IMR-90 (cell line): ENCODE results near the gene PLIN4. TPM values are rescaled to one million over a fixed set of nuclear protein-coding genes. Genes with fewer than 3 reads are reported as not detected.

Experiments
- ATAC-seq: fragments of 200-7000 bp; cut with Tn5 transposase; 2 replicates; pipeline ENCODE4 v1.9.1; 2020; ENCODE audit warnings: low read depth, mild to moderate bottlenecking, moderate library complexity
- BruUV-seq: library from RNA; stranded (reverse); fragments of 400-500 nt; replicated peaks from 2 replicates; lab custom pipeline; 2021; lab: Mats Ljungman, UMichigan
- CTCF ChIA-PET: fragments of 300-600 bp; formaldehyde crosslinking; extraction: SDS; loops from one replicate; lab custom pipeline; 2021; ENCODE audit warnings: antibody characterized with exemption; lab: Yijun Ruan, JAX
- POLR2A ChIA-PET: fragments of 300-600 bp; sonication (Branson Sonifier 250); formaldehyde crosslinking; loops from one replicate; lab custom pipeline; 2022; ENCODE audit warnings: antibody characterized with exemption; ENCODE audit not compliant: unreplicated experiment; lab: Charles Lee
- DNase-seq: peaks from one replicate; pipeline ENCODE4 v3.0.0; 2013
- H2AFZ ChIP-seq: replicated peaks from 2 replicates; pipeline ENCODE3; 2013; ENCODE audit warnings: low read length, mild to moderate bottlenecking; ENCODE audit not compliant: poor library complexity
- H2AK5ac ChIP-seq: 2 replicates; pipeline ENCODE4 v1.6.1; 2013; ENCODE audit warnings: low read depth, low read length, inconsistent platforms
- H2AK9ac ChIP-seq: replicated peaks from 2 replicates; pipeline ENCODE3; 2013; ENCODE audit warnings: mild to moderate bottlenecking, low read depth, low read length, moderate library complexity; ENCODE audit not compliant: poor library complexity
- H2BK120ac ChIP-seq: 2 replicates; pipeline ENCODE4 v1.6.1; 2013; ENCODE audit warnings: low read depth, low read length, inconsistent platforms
- H2BK15ac ChIP-seq: 3 replicates; pipeline ENCODE4 v1.6.1; 2013; ENCODE audit warnings: low read depth, low read length, inconsistent platforms
- H2BK20ac ChIP-seq: 2 replicates; pipeline ENCODE4 v1.6.1; 2013; ENCODE audit warnings: low read depth, mild to moderate bottlenecking, inconsistent platforms, low read length, moderate library complexity
- H2BK5ac ChIP-seq: 2 replicates; pipeline ENCODE4 v1.6.1; 2013; ENCODE audit warnings: mild to moderate bottlenecking, low read depth, low read length, inconsistent platforms; ENCODE audit not compliant: poor library complexity, severe bottlenecking
- H3K14ac ChIP-seq: replicated peaks from 2 replicates; pipeline ENCODE4 v1.6.1; 2013; ENCODE audit warnings: low read depth, low read length, inconsistent platforms
- H3K18ac ChIP-seq: 2 replicates; pipeline ENCODE4 v1.6.1; 2013; ENCODE audit warnings: low read depth, low read length, control low read depth
- H3K23ac ChIP-seq: 2 replicates; pipeline ENCODE4 v1.6.1; 2013; ENCODE audit warnings: low read depth, low read length, inconsistent platforms
- H3K27ac ChIP-seq: 2 replicates; pipeline ENCODE4 v1.5.1; 2013; ENCODE audit warnings: mild to moderate bottlenecking, control low read depth, low read length; ENCODE audit not compliant: insufficient read depth
- H3K27me3 ChIP-seq: 2 replicates; pipeline ENCODE4 v1.6.1; 2013; ENCODE audit warnings: low read length; ENCODE audit not compliant: control insufficient read depth, insufficient read depth
- H3K36me3 ChIP-seq: 2 replicates; pipeline ENCODE4 v1.6.1; 2013; ENCODE audit warnings: low read length, mixed read lengths; ENCODE audit not compliant: control insufficient read depth, insufficient read depth
- H3K4ac ChIP-seq: 2 replicates; pipeline ENCODE4 v1.6.1; 2013; ENCODE audit warnings: low read depth, low read length, inconsistent platforms
- H3K4me1 ChIP-seq: 2 replicates; pipeline ENCODE4 v1.6.1; 2013; ENCODE audit warnings: low read length, mixed read lengths; ENCODE audit not compliant: control insufficient read depth, insufficient read depth
- H3K4me2 ChIP-seq: 2 replicates; pipeline ENCODE4 v1.6.1; 2013; ENCODE audit warnings: low read depth, mild to moderate bottlenecking, control low read depth, low read length, moderate library complexity
- H3K4me3 ChIP-seq: 2 replicates; pipeline ENCODE4 v1.5.1; 2013; ENCODE audit warnings: low read depth, mild to moderate bottlenecking, control low read depth, low read length, moderate library complexity; ENCODE audit not compliant: insufficient read depth
- H3K56ac ChIP-seq: 2 replicates; pipeline ENCODE4 v1.6.1; 2013; ENCODE audit warnings: low read length, inconsistent platforms; ENCODE audit not compliant: insufficient read depth; ENCODE audit errors: extremely low read depth
- H3K79me1 ChIP-seq, 2 experiments: 2 replicates each; pipeline ENCODE4 v1.6.1; 2013; ENCODE audit warnings: low read length in 2 of 2, inconsistent platforms in 1 of 2, low read depth in 1 of 2
- H3K9ac ChIP-seq: 2 replicates; pipeline ENCODE4 v1.6.1; 2013; ENCODE audit warnings: low read depth, low read length, control low read depth
- H3K9me1 ChIP-seq: 2 replicates; pipeline ENCODE4 v1.6.1; 2013; ENCODE audit warnings: low read length, inconsistent platforms; ENCODE audit not compliant: insufficient read depth
- H3K9me3 ChIP-seq: 2 replicates; pipeline ENCODE4 v1.6.1; 2013; ENCODE audit warnings: low read length; ENCODE audit not compliant: control insufficient read depth, insufficient read depth
- H4K20me1 ChIP-seq: 2 replicates; pipeline ENCODE4 v1.6.1; 2013; ENCODE audit warnings: low read length, inconsistent platforms; ENCODE audit not compliant: insufficient read depth
- H4K5ac ChIP-seq: 2 replicates; pipeline ENCODE4 v1.6.1; 2013; ENCODE audit warnings: mild to moderate bottlenecking, low read depth, low read length, control low read depth
- H4K8ac ChIP-seq, 2 experiments: 2 replicates each; pipeline ENCODE4 v1.6.1; 2013; ENCODE audit warnings: low read depth in 2 of 2, low read length in 2 of 2, control low read depth in 1 of 2, inconsistent platforms in 1 of 2
- H4K91ac ChIP-seq: 2 replicates; pipeline ENCODE4 v1.6.1; 2013; ENCODE audit warnings: low read depth, low read length, inconsistent platforms; ENCODE audit not compliant: insufficient read depth
- BHLHE40 ChIP-seq: fragments of 150-350 bp; IDR thresholded peaks from 2 replicates; pipeline ENCODE4 v1.6.1; 2016; ENCODE audit warnings: mild to moderate bottlenecking, low read depth, low read length
- CEBPB ChIP-seq: IDR thresholded peaks from 2 replicates; pipeline ENCODE4 v1.6.1; 2012; ENCODE audit warnings: low read depth, low read length, improper control_type of control experiment
- CHD1 ChIP-seq: IDR thresholded peaks from 2 replicates; pipeline ENCODE4 v1.6.1; 2012; ENCODE audit warnings: low read depth, low read length, improper control_type of control experiment
- CTCF ChIP-seq: conservative IDR thresholded peaks from 2 replicates; pipeline ENCODE4 v1.5.1; 2012; ENCODE audit warnings: mild to moderate bottlenecking, low read depth, low read length, improper control_type of control experiment
- ELK1 ChIP-seq: fragments of 150-350 bp; IDR thresholded peaks from 2 replicates; pipeline ENCODE4 v1.6.1; 2016; ENCODE audit warnings: low read depth, mild to moderate bottlenecking, low read length, moderate library complexity, borderline replicate concordance
- FOS ChIP-seq: fragments of 150-350 bp; IDR thresholded peaks from 2 replicates; pipeline ENCODE4 v1.6.1; 2016; ENCODE audit warnings: low read depth, low read length
- MAFK ChIP-seq: IDR thresholded peaks from 2 replicates; pipeline ENCODE4 v1.6.1; 2012; ENCODE audit warnings: low read depth, low read length, improper control_type of control experiment
- MAZ ChIP-seq: IDR thresholded peaks from 2 replicates; pipeline ENCODE4 v1.6.1; 2012; ENCODE audit warnings: low read depth, mild to moderate bottlenecking, low read length, improper control_type of control experiment, moderate library complexity, borderline replicate concordance
- MXI1 ChIP-seq: IDR thresholded peaks from 2 replicates; pipeline ENCODE4 v1.6.1; 2012; ENCODE audit warnings: low read depth, mild to moderate bottlenecking, low read length, moderate library complexity, borderline replicate concordance
- POLR2A ChIP-seq: IDR thresholded peaks from 2 replicates; pipeline ENCODE4 v1.6.1; 2012; ENCODE audit warnings: mild to moderate bottlenecking, low read depth, low read length
- RAD21 ChIP-seq: IDR thresholded peaks from 2 replicates; pipeline ENCODE4 v1.6.1; 2012; ENCODE audit warnings: low read length, improper control_type of control experiment
- RFX5 ChIP-seq: IDR thresholded peaks from 2 replicates; pipeline ENCODE4 v1.8.0; 2012; ENCODE audit warnings: low read depth, mild to moderate bottlenecking, low read length, moderate library complexity
- SMC3 ChIP-seq: fragments of 150-350 bp; IDR thresholded peaks from 2 replicates; pipeline ENCODE4 v1.6.1; 2016; ENCODE audit warnings: low read depth, mild to moderate bottlenecking, antibody characterized with exemption, low read length, moderate library complexity
- USF2 ChIP-seq: fragments of 150-350 bp; IDR thresholded peaks from 2 replicates; pipeline ENCODE4 v1.6.1; 2017; ENCODE audit warnings: mild to moderate bottlenecking, antibody characterized with exemption, low read length, low read depth
- whole genome bisulfite sequencing, 2 experiments: methylation state at CpG; one replicate each; pipeline versions ENCODE4 v1.1.5 to v1.1.7; 2013; ENCODE audit warnings: missing lambda C conversion rate in 2 of 2; ENCODE audit not compliant: insufficient read length in 1 of 2; ENCODE audit errors: extremely low coverage in 2 of 2; 5-methylcytosine and 5-hydroxymethylcytosine counted together
- dilution Hi-C: fragments of 300-500 bp; cut with HindIII; formaldehyde crosslinking; loops from one replicate; pipeline ENCODE4 v1.14.3; 2018; ENCODE audit warnings: low sequenced_read_pairs; ENCODE audit not compliant: unreplicated experiment
- in situ Hi-C: fragments of 300-500 bp; cut with MboI; formaldehyde crosslinking; loops from 3 replicates; pipeline ENCODE4 v1.14.3; 2019; ENCODE audit warnings: low sequenced_read_pairs, inconsistent platforms, mixed read lengths
- intact Hi-C: fragments of 100-400 bp; cut with micrococcal nuclease; formaldehyde crosslinking; loops from 2 replicates; pipeline ENCODE4 v1.10.0; 2022
- polyA plus RNA-seq, 3 experiments: library from polyadenylated mRNA; depleted of rRNA; stranded (reverse); fragments of >200 nt; gene quantifications; 2 replicates each; pipeline ENCODE4 v1.2.3, GENCODE V29; 2012; ENCODE audit warnings: low replicate concordance in 1 of 3
- total RNA-seq: library from RNA; depleted of rRNA; stranded (reverse); fragments of >200 nt; gene quantifications from 2 replicates; pipeline ENCODE4 v1.2.3, GENCODE V29; 2012

The PLIN4 gene
- total and polyA plus RNA-seq, 2 of the 4 experiments (the other 2 are of a cell fraction) = under 0.01 to 0.09 TPM

- no peak overlapping the region for H4K5ac ChIP-seq
- no peak overlapping the region for H3K23ac ChIP-seq
- WGBS, 2 experiments = 90% methylated on average over 22 of the region's 37 CpGs; no CpG with 5 or more reads in 1 of the 2 experiments
- ChIA-PET CTCF (no interaction called here), POLR2A (no interaction called here)
- no peak overlapping the region for H2AK5ac ChIP-seq
- H2BK120ac ChIP-seq = no peak overlapping the region
- H2AK9ac ChIP-seq = no peak overlapping the region
- H3K4me1 ChIP-seq = peaks cover 4% of the 10 kb centered on the region
- in situ Hi-C loops (no loop called here), dilution Hi-C loops (no loop called here), intact Hi-C loops (no loop called here)
- H2BK20ac ChIP-seq = no peak overlapping the region
- no peak overlapping the region for H3K56ac ChIP-seq
- H3K9me1 ChIP-seq = peaks cover 8% of the 10 kb centered on the region; the same call in 1 of the 2 replicates
- H3K27me3 ChIP-seq = no peaks in the 10 kb centered on the region
- peak overlapping the region; percentile 10 for H2AFZ ChIP-seq
- no peak overlapping the region for H3K27ac ChIP-seq
- no peaks in the 10 kb centered on the region for H4K20me1 ChIP-seq
- DNase-seq (peak; percentile 6), ATAC-seq (no peak)
- H3K9me3 ChIP-seq = no peaks in the 10 kb centered on the region
- H3K36me3 ChIP-seq = peaks cover 66% of the 10 kb centered on the region
- TF ChIP-seq MAZ (no peak), CHD1 (no peak), USF2 (no peak), FOS (no peak), RFX5 (no peak), CTCF (no peak), MAFK (no peak), ELK1 (no peak), POLR2A (no peak), SMC3 (no peak), MXI1 (no peak), RAD21 (no peak), CEBPB (no peak), BHLHE40 (no peak)
- no peak overlapping the region for H2BK5ac ChIP-seq
- H3K79me1 ChIP-seq = peaks cover 0 to 7% of the 10 kb centered on the region in 2 experiments; a peak in 1 of 4 replicates
- H3K9ac ChIP-seq = no peak overlapping the region
- no peak overlapping the region for H3K4me3 ChIP-seq
- H3K18ac ChIP-seq = no peak overlapping the region
- no TSS peak for BruUV-seq
- no peak overlapping the region for H4K91ac ChIP-seq
- H3K4ac ChIP-seq = no peak overlapping the region
- no peak overlapping the region for H4K8ac ChIP-seq
- no peak overlapping the region for H3K4me2 ChIP-seq
- no peak overlapping the region for H2BK15ac ChIP-seq
- no peak overlapping the region for H3K14ac ChIP-seq
These were observed 15.8 kb downstream of the PLIN4 start for GRCh38 chr19:4502282-4503131.
